Epidermal melanocyte (primary cell): ENCODE results near the gene ALK.

Experiments used
- DNase-seq: peaks from one replicate; pipeline ENCODE4 v3.0.0; 2011; ENCODE audit warnings: low spot score; ENCODE audit not compliant: insufficient read length

The ALK gene

DNA sequence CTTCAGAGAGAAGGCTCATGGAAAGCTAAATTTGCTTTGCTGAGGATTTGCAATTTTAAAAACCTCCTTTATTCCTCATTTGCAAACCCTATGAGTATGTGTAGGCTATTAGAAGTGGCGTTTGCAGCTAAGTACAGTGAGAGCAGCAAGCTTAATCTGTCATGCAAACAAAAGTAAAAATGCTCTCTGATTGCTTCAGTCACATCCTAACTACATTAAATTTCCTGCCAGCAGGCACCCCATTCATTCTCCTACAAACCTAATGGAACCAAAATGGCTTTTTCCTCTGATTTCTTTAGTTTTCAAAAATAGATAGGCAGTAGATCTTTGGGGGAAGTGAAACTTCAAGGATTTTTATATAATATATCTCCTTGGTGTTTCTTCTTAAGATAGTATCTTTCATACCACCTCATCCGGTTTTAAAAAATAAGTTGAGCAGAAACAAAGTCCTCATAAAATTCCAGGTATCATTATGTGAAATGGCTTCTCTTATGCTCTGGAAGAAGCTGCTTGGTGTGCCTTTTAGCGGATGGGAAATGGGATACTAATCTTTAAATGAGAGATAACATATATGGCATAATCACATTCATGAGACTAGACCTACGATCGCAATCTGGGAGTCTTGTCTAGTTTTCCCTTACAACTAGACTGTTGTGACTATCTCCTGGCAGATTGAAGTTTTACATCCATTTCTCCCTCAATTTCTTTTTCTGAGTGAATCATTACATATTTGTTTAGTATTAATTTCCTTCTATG, 757.1 kb downstream of the ALK start:
- DNase-seq, result no peak

DNA sequence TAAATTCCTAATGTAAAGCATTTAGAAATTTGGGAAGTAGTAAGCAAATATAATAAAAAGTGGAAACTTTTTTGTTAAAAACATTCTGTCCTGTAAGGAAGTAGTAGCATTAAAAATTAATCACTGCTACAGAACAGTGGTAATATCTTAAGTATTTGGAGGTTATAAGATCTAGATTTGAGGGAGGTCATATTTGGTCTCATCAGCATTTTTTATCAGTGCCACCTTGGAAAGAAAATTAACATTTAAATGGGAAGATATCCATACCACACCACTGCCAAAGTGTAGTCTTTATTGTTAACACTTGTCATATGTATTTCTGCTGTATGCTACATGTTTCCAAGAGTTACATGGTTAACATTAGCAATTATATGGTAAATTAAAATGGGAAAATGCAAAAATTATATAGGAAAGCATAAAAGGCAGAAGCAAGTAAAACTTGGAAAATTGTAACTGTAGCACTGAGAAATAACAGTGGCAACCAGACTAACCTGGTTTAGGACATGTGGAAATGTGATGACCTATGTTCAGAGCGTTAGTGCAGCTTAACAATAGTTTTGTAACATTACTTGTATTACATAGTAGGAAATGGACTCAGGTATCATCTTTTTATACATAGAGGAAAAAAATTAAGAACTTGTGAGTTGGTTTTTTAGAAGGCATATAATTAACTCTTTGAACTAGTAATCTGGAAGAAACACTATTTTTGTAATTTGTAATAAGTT, 759.0 kb downstream of the ALK start:
- DNase-seq, result no peak

DNA sequence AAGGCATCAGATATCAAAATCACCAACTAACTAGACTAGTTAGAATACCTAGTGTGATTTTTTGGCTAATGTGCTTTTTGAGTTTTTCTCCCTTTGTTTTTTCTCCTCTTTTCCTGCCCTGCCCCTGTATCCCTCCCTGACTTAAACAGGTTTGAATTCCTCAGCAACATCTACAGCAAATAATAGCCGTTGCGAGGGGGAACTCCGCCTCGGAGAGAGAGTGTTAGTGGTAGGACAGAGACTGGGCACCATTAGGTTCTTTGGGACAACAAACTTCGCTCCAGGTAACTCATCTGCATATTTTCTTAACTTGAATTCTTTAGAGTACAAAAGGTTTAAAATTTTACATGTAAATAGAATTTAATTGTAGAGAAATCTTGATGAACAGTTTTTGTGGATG, 761.2 kb downstream of the ALK start:
- no peak for DNase-seq

DNA sequence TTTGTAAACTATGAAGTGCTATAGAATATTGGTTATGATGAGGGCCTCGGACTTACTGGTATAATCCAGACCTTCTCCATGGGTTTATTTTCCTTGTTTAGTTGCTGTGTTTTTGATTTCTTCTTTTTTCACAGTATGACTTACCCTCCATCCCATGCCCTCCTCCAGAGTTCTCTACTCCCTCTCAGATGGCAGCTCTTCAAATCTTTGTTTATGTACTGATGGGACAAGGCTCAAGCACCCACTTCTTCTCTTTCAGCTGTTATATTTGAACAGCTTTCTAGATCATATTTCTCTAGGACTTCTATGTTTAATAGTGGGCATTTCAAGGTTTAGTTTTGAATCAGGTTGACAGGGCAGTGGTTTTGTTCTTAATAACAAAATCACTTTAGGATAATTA, 762.3 kb downstream of the ALK start:
- DNase-seq, result no peak

DNA sequence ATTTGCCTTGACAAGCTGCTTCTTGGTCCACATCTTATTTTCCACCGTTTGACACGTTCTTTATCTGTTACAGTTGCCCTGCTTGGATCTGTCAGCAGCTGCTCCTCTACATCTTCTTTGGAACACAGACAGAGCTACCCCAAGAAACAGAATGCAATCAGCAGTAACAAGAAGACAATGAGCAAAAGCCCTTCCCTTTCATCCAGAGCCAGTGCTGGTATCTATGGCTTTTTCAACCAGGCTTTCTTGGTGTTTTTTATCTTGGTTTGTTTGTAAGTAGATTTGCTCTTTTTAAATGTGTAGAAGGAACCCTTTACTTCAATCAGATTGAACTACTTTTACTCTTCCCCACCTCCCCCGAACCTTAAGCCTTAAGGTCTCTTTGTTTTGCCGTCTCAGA, 764.3 kb downstream of the ALK start:
- no peak for DNase-seq

DNA sequence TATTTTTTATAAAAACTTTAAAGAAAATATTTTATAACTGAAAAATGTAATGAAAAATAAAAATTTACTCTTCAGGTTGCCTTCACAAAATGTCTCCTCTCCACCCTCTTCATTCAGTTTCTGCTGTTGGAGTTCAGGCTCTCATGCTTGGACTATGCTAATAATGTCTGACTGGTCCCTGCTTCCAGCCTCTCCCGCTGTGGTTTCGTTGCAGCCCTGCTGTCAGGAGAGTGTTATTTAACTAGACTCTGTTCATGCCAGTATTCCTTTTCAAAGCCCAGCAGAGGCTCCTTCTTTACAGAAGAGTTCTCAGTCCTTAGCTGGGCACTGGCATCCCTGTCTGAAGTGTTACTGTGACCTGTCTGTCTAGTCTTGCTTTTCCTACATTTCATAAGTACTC, 765.8 kb downstream of the ALK start:
- DNase-seq, result no peak

DNA sequence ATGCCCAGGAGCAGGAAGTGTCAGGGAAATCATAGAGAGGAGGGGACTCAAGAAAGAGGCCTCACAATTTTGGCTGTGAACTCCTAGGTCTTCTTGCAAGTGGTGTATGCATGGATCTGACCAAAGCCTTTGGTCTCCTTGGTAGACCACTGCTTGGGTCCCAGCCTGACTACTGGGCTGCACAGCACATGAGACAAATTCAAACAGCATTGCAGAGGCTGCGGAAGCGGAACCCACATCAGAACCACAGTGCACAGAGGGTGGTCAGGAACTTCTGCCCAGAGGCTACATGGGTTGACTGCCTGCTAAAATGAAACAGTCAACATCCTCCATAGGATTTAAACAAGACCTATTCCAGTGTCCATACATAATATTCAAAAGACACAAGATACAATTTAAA, 766.8 kb downstream of the ALK start:
- DNase-seq, result no peak

DNA sequence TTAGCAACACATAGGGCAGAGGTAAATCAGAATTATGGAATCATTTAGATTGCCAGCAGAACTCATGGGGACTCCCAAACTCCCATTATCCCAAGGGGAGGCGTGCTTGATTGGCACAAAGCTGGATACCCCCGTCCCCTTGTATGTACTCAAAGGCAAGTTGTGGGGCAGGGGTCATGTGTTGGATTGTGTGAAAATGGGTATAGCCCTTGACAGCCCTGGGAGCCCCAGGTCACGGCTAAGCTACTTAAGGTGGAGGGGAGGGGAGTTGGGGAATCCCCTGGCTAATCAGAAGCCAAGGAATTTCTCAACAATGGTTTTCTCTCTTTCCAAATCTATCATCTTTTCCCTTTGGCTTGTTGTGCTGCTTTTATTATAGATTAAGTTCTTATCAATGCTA, 773.4 kb downstream of the ALK start:
- no peak for DNase-seq

DNA sequence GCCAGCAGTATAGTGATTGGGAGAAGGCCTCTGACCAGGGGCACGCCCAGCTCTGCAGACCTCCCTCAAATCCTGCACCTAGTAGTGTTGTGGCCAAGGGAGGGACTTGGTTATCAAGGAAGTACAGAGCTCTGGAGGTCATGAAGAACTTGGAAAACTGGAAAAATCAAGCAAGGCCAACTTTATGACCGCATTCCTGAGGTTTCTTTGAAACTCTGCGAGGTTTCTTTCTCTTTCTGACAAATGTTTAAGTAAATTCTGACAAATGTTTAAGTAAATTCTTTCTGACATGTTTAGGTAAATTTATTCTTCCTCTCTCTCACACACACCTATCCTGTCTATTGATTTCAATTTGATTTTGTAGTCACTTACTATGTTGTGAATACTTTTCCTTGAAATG, 775.2 kb downstream of the ALK start:
- DNase-seq, result no peak

DNA sequence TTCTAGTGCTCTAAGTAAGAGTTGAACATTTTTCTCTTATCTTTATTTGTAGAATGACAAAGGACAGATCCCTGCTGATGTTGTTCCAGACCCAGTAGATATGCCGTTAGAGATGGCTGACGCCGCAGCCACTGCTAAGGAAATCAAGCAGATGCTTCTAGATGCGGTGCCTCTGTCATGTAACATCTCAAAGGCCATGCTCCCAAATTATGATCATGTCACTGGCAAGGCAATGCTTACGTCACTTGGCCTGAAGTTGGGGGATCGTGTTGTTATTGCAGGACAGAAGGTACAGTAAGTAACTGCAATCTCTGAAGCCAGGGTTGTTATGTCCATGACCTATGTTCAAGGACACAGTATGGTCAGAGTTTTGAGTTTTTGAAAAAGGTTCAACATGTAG, 777.7 kb downstream of the ALK start:
- no peak for DNase-seq
